ENCODE measurements around the gene CUX1. TPM values are rescaled to one million over a fixed set of nuclear protein-coding genes. Genes with fewer than 3 reads are reported as not detected.
A peak's percentile ranks its signal among the peaks of the same experiment; 100 is the strongest.

Gene CUX1
- total and polyA plus RNA-seq, 2 of the 13 experiments (the other 11 are each of a cell fraction or from before 2014, with no cell fraction given), result 13.7 to 14.9 TPM

GRCh38 chr7:102258073-102258748 lies 440.8 kb downstream of the CUX1 start (continued):
- TF ChIP-seq MLXIP (CRISPR knock-in tag; IDR thresholded peaks at IDR 0.05; ENCODE audit: borderline replicate concordance), result 0 out of 2 replicates have a peak, but pooled peaks have one; percentile 28
- peak; percentile 89 for TF ChIP-seq ZNF605 (CRISPR knock-in tag; IDR thresholded peaks at IDR 0.05)
- TF ChIP-seq THAP9 (CRISPR knock-in tag; IDR thresholded peaks at IDR 0.05; ENCODE audit: borderline replicate concordance), result peak; percentile 43; the same call in 1 of the 2 replicates
- peak; percentile 91 for TF ChIP-seq ZNF335 (CRISPR knock-in tag; IDR thresholded peaks at IDR 0.05)
- no peak for TF ChIP-seq ZNF572 (CRISPR knock-in tag; IDR thresholded peaks at IDR 0.05)
- no peak for TF ChIP-seq ZBTB44 (CRISPR knock-in tag; IDR thresholded peaks at IDR 0.05)
- peak; percentile 79 for TF ChIP-seq ELF1 (CRISPR knock-in tag; IDR thresholded peaks at IDR 0.05)
- no peak for TF ChIP-seq RFX3 (CRISPR knock-in tag; IDR thresholded peaks at IDR 0.05)
- TF ChIP-seq POLR2AphosphoS2 (IDR thresholded peaks at IDR 0.05; ENCODE audit: low read depth, low read length), result no peak
- no peak for TF ChIP-seq NAIF1 (CRISPR knock-in tag; IDR thresholded peaks at IDR 0.05; ENCODE audit: borderline replicate concordance)
- no peak for TF ChIP-seq ZFP82 (CRISPR knock-in tag; IDR thresholded peaks at IDR 0.05; ENCODE audit: borderline replicate concordance)
- TF ChIP-seq SRSF9 (IDR thresholded peaks at IDR 0.05; ENCODE audit: borderline replicate concordance, insufficient read depth, low read depth, low read length, poor library complexity, severe bottlenecking), result no peak
- no peak for TF ChIP-seq KAT2B (IDR thresholded peaks at IDR 0.05; ENCODE audit: borderline replicate concordance, low read depth, low read length)
- TF ChIP-seq GATAD2A (CRISPR knock-in tag; IDR thresholded peaks at IDR 0.05), result peak; percentile 94
- TF ChIP-seq ZNF574 (CRISPR knock-in tag; IDR thresholded peaks at IDR 0.05), result peak; percentile 86
